CD4-positive, alpha-beta T cell treated with Interleukin-12 subunit alpha and Interleukin-12 subunit beta, for 1 hour (primary cell): ENCODE measurements around the gene WDR27.
"Not testable (repeated sequence)": the region's sequence is repeated elsewhere in the genome, so short reads cannot be mapped to it uniquely, and the experiment has no call there.

ENCODE experiments used
- DNase-seq: peaks from one replicate; pipeline ENCODE4 v3.0.0-alpha.2; 2020

The WDR27 gene

DNA sequence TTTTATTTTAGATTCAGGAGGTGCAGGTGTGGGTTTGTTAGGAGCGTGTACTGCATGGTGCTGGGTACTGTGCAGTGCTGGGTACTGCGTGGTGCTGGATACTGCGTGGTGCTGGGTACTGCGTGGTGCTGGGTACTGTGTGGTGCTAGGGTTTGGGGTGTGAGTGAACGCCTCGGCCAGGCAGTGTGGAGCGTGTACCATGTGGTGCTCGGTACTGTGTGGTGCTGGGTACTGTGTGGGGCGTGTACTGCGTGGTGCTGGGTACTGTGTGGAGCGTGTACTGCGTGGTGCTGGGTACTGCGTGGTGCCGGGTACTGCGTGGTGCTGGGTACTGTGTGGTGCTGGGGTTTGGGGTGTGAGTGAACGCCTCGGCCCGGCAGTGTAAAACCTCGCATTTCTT is 62.9 kb downstream of the WDR27 start:
- DNase-seq: no peak

DNA sequence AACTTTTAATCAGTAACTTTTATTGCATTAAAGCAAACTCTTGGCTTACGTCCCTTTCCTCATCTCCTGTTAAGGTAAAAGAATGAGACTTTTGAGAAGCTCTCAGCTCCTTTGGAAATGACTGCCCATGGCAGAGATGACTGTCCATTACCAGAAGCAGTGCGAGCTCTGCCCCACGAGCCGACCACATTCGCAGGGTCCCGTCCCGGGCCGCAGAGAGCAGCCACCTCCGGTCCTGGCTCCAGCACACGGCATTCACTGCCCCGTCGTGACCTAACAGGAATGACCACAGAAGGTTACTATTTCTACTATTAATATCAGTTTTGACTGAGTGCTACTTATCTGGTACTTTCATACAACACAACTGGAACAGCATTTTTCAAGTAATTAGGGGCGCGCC is 63.4 kb downstream of the WDR27 start:
- no peak for DNase-seq

GRCh38 chr6:169635345-169635744 is 66.5 kb downstream of the WDR27 start:
- DNase-seq: no peak

DNA sequence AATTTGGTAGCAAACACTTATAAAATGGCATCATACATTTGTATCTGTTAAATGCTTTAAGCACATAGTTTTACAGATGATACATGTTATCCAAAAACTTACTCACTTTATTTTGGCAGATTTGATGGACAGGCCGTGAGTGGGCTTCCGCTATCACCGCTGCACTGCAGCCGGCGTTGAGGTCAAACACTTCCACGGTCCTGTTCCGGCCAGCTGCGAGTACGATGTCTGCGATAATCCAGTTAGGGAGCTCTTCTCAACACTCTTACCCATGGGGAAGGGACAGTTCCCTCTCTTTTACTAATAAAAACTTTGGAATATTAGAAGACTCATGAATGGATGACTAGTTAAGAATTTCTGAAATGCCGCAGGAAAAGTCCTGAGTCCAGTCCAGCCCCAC is 69.0 kb downstream of the WDR27 start:
- DNase-seq: no peak

GRCh38 chr6:169629256-169629655 is 72.6 kb downstream of the WDR27 start:
- DNase-seq: no peak

DNA sequence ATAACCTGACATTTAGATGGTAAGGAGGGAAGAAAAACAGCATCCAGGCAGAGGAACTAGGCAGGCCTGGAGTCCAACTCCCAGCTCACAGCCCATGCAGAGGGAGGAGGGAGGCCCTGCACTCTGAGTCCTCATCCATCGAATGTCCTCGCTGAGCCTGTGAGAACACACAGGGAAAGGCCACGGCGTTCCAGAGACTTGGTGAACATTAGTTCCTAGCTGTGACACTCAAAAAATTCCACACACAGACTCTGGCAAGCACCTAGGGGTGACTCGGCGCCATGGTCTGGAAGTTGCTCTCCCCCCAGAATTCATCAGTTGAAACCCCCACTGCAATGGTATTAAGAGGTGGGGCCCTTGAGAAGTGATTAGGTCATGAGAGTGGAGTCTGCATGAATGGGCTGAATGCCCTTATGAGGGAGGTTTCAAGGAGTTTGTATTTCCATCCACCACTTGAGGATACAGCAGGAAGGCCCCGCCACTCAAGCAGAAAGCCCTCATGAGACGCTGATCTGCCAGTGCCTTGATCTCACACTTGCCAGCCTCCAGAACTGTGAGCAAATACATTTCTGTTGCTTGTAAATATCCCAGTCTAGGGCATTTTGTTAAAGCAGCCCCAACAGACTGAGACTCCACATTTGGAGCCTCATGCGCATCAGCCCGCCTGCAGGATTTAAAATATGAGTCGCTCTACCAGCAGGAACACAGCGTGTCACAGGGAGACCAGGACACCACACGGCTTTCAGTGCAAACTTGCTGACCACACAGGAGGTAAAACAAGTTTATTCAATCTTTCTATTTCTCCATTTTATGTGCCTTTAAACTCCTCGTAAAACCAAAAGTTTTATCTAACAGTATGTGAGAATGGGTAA is 73.9 kb downstream of the WDR27 start:
- no peak for DNase-seq

DNA sequence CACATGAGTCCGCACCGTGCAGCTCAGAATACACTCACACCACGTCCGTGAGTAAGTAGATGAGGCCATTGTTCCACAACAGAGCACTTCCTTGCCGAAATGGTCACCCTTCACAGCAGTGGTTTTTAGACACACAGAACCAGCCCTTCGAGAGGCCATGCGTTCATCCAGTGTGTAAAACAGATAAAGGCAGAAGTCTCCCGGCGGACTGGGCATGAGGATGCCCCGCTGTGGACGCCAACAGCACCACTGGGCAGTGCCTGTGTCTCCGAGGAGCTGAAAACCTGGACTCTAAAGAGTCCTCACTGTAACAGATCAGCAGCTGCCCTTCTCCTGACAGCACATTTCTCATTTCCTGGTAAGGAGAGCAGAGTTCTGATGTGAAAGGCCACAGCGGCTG is 75.2 kb downstream of the WDR27 start:
- no peak for DNase-seq

DNA sequence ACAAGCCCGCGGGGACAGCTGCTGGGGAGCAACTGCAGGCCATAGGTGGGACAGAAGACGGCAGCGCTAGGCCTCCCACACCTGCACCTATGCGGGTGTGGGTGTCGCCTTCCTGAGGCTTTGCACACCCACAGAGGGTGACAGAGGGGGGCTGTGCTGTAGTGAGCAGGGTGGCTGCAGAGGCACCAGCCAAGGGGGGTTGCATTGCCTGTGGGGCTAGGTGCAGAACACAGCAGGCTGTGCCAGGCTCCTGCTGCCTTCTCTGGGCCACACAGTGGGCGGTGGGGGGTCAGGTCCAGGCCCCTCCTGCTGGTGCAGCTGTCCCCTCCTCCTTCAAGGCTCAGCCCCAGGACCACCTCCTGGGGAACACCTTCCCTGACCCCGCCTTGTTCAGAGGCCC is 75.7 kb downstream of the WDR27 start:
- no peak for DNase-seq

GRCh38 chr6:169625376-169625775 is 76.5 kb downstream of the WDR27 start:
- no peak for DNase-seq

- no peak for DNase-seq
Measured at GRCh38 chr6:169624785-169625184, 77.0 kb downstream of the WDR27 start.

DNA sequence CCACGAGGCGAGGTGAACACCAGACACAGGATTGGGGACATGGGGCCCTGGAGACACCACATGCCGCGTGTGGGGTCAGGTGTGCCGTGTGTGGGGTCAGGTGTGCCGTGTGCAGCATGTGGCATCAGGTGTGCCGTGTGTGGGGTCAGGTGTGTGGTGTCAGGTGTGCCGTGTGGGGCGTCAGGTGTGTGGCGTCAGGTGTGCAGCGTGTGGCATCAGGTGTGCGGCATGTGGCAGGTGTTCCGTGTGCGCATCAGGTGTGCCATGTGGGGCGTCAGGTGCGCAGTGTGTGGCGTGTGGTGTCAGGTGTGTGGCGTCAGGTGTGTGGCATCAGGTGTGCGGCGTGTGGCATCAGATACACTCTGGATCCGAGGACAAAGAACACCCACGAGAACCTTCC is 77.9 kb downstream of the WDR27 start:
- no peak for DNase-seq

GRCh38 chr6:169623343-169623742 is 78.5 kb downstream of the WDR27 start:
- no peak for DNase-seq

- DNase-seq: no peak
Measured at GRCh38 chr6:169622618-169623017, 79.2 kb downstream of the WDR27 start.

DNA sequence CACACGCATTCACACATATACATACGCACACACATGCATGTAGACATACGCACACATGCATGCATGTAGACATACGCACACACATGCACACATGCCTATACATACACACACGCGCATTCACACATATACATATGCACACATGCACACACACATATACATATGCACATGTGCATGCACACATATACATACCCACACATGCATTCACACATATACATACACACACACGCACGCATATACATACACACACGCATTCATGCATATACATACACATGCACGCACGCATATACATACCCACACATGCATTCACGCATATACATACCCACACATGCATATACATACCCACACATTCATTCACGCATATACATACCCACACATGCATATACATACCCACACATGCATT is 80.5 kb downstream of the WDR27 start:
- DNase-seq: no peak

DNA sequence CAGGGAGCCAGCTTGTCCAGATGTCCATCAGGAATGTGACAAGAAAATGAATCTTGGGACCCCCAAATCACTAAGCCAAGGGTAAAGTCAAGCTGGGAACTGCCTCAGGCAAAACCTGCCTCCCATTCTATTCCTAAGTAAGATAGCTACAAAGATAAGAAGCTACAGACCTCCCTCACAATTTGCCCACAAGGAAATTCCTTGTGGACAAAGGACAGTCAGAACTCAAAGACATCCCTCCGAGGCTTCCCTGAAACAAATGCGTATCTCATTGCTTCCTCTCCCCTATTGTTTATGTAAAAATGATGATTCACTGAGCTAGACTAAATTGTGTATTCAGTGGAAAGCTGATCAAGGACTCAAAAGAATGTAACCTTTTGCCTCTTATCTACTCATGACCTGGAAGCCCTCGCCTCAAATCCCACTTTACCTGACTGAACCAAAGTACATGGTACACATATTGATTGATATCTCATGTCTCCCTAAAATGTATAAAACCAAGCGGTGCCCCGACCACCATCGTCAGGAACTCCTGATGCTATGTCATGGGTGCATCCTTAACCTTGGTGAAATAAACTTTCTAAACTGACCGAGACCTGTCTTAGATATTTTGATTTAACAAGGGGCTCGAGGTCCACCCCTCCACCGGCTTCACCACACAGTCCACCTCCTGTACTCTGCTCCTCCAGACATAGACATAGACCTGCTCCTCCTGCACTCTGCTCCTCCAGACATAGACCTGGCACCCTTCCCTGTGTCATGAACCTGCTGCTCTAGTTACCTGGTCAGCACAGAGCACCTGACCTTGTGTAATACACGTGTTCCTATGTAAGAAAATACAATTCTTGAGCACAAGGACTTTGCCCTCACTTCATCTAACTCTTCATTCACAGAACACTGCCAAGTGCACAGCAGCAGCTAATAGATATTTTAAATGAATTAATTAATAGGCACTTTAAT is 81.4 kb downstream of the WDR27 start:
- no peak for DNase-seq

DNA sequence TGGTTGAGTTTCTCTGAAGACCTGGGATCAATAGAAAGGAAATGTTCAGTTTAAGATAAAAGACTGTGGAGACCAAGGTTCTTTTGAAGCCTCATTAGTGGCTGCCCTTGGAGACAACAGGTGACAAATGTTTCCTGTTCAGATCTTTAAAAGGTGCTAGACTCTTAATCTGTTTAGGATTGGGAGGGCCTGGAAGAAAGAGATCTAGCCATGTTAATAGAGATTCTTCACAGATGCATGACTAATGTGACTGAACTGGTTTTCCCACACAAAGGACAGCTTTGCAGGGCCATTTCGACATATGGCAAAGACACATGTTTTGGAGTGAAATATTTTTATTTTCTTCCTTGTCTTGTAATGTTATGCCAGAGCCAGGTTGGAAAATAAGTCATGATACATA is 82.2 kb downstream of the WDR27 start:
- DNase-seq: no peak

DNA sequence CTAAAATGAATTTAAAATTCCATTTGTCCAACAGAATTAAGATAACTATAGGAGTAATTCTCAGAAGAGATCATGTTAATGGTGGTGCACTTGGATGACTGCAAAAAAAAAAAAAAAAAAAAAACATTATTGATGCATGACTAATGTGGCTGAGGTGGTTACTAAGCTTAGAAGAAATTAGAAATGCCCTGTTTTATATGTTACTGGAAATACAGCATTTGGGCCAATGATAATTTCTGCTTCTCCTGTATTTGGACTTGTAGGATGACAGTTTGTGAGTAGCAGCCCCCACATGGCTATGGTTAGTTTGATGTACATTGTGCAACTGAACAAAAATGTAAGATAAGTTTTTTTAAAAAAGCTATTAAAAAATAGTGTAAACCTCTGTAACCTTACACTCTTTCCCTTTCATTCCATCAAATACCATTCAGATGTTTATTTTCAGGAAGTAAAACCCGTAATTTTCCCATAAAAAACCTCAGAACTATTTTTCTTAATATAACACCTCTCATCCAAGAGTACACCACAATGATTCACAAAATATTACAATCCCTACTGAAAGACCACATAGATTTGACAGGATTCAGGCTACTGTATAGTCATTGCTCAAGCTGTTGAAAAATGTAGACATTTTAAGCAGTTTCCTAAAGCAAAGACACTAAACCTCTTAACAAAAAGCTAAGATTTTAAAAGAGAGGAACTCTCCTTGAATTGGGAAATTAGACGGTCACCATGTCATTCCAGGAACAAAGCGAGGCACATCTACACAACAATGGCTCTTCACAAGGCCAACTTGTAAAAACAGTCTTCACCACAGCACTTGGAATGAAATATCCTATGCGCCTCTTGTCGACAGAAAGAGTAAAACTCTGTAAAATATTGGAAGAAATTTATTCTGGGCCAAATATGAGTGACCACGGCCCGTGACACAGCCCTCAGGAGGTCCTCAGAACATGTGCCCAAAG is 83.0 kb downstream of the WDR27 start:
- DNase-seq: no peak

DNA sequence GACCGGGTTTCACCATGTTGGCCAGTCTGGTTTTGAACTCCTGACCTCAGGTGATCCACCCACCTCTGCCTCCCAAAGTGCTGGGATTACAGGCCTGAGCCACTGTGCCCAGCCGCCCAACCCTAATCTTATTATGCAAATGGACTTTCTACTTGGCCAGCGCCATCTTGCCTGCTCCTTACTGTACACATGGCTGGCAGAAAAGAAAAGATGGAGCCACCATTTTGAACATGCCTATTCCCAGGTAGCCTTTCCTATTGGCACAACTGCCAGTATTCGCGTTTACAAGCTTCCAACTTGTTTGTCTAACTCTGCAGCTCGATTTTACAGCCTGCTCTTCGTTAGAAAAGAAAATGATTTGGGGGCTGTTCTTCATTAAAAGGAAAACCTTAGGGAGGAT is 84.3 kb downstream of the WDR27 start:
- DNase-seq: no peak

GRCh38 chr6:169608609-169609008 is 93.2 kb downstream of the WDR27 start:
- not testable (repeated sequence) for DNase-seq

GRCh38 chr6:169604076-169604475 is 97.8 kb downstream of the WDR27 start:
- DNase-seq: no peak

DNA sequence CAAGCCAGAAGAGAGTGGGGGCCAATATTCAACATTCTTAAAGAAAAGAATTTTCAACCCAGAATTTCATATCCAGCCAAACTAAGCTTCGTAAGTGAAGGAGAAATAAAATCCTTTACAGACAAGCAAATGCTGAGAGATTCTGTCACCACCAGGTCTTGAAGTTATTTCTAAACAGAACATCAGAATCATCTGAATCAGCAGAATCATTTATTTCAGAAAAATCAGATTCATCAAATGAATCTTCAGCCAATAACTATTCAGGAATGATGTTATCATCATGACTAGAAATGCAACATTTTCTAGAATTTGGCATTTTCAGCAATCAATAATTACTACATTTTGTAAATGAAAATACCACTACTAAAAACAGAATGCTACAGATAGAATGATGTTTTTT is 100.7 kb downstream of the WDR27 start:
- not testable (repeated sequence) for DNase-seq

DNA sequence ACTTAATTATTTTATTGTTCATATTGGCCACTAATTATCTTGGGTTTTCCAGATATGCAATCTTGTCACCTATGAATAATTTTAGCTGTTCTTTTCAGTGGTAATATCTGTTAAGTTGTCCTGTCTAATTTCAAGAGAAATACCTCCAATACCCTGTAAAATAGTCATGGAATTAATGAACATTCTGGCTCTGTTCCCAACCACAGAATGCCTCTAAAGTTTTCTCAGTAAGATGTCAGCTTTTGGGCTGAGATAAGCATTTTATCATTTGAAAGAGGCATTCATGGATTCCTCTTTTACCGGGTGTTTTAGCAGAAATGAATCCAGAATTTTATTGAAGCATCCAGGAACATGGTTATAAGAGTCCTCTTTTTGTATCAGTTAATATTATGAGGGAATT is 109.3 kb downstream of the WDR27 start:
- DNase-seq: no peak

- no peak for DNase-seq
Measured at GRCh38 chr6:169591616-169592015, 110.2 kb downstream of the WDR27 start.
